ENCODE measurements around the gene P4HTM.
"Not testable (repeated sequence)": the region's sequence is repeated elsewhere in the genome, so short reads cannot be mapped to it uniquely, and the experiment has no call there.

The P4HTM gene

DNA sequence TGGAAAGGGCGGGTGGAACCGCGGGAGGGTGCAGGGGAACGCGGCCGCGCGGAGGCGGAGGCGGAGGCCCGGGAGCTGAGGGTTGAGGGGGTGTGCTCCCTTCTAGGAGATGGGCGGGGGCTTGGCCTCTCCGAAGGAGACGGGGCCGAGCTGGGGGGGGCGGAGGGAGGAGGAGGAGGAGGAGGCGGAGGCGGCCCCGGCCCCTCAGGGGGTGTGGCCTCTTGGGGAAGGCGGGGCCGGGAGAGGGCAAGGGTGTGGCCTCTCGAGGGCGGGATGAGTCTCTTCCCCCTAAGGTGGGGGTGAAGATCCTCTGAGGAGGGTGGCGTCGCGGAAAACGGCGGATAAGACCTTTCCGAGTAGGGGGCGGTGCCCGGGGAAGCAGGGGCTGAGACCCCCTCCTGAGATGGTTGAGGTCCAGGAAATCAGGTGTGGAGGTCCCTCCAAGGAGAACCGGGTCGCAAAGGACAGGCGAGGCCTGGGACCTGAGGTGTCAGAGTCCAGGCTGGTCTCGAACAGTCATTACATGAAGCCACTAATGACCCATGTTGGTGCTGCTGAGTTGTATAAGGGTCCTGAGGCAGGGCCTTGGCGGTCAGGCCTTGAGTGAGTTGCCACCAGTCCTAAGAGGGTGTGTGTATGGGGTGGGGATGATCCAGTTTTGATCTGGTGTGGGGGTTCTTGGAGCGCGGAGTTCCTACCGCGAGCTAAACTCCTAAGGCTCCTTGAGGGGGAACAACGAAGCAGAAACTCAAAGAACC is 17.9 kb downstream of the P4HTM start:
- H3K4me2 ChIP-seq: peak overlapping the region; percentile 48
- H2AFZ ChIP-seq (ENCODE audit: low read depth): peak overlapping the region; percentile 53
- peak overlapping the region; percentile 92 for H3K9ac ChIP-seq
- no peaks in the 10 kb centered on the region for H3K36me3 ChIP-seq (ENCODE audit: insufficient read depth)
- H4K20me1 ChIP-seq (ENCODE audit: insufficient read depth): no peaks in the 10 kb centered on the region
- H3K4me1 ChIP-seq (ENCODE audit: low read depth, poor library complexity, severe bottlenecking): peaks cover 13% of the 10 kb centered on the region
- H3K27me3 ChIP-seq (ENCODE audit: insufficient read depth, low read depth): no peaks in the 10 kb centered on the region
- 0 out of 2 replicates have a peak, but pooled peaks have one; percentile 3 for TF ChIP-seq CTCF (conservative IDR thresholded peaks at IDR 0.05; ENCODE audit: low read depth, low read length)
- peak overlapping the region; percentile 45 for H3K4me3 ChIP-seq (IDR thresholded peaks at IDR 0.05; ENCODE audit: insufficient read depth, low read depth, low read length)
- H3K27ac ChIP-seq: peak overlapping the region; percentile 89
- H3K79me2 ChIP-seq (ENCODE audit: insufficient read depth, low read depth): peaks cover 16% of the 10 kb centered on the region

- Histone ChIP-seq H3K79me2 (ENCODE audit: insufficient read depth, low read depth) (peaks cover 16% of the 10 kb centered on the region), H3K4me2 (peak overlapping the region; percentile 48; the same call in 1 of the 2 replicates), H3K4me1 (ENCODE audit: low read depth, poor library complexity, severe bottlenecking) (peaks cover 13% of the 10 kb centered on the region)
- H4K20me1 ChIP-seq (ENCODE audit: insufficient read depth); H3K4me3 ChIP-seq (IDR thresholded peaks at IDR 0.05; ENCODE audit: insufficient read depth, low read depth, low read length); H3K27ac ChIP-seq; H2AFZ ChIP-seq (ENCODE audit: low read depth); H3K27me3 ChIP-seq (ENCODE audit: insufficient read depth, low read depth); H3K9ac ChIP-seq; H3K36me3 ChIP-seq (ENCODE audit: insufficient read depth): not testable (repeated sequence)
These were observed 18.6 kb downstream of the P4HTM start for GRCh38 chr3:49008627-49009026.

DNA sequence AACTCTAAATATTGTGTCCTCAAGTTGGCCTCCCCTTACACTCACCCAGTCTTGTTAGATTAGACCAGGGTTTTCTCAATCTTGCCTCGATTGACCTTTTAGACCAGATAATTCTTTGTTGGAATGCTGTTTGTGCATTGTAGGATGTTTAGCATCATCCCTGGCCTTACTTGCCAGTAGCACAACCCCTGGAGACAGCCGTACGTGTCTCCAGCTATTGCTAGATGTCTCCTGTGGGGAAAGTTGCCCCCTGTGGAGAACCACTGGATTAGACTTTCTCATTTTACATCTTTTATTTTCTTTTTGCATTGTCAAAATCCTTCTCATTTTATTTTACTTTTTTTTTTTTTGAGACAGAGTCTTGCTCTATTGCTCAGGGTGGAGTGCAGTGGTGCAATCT is 19.4 kb downstream of the P4HTM start:
- Histone ChIP-seq H3K27me3 (ENCODE audit: insufficient read depth, low read depth) (no peaks in the 10 kb centered on the region), H3K27ac (no peak overlapping the region), H3K4me1 (ENCODE audit: low read depth, poor library complexity, severe bottlenecking) (peaks cover 13% of the 10 kb centered on the region), H3K79me2 (ENCODE audit: insufficient read depth, low read depth) (peaks cover 16% of the 10 kb centered on the region), H3K4me2 (no peak overlapping the region), H3K9ac (no peak overlapping the region), H4K20me1 (ENCODE audit: insufficient read depth) (no peaks in the 10 kb centered on the region), H2AFZ (ENCODE audit: low read depth) (no peak overlapping the region), H3K4me3 (IDR thresholded peaks at IDR 0.05; ENCODE audit: insufficient read depth, low read depth, low read length) (no peak overlapping the region), H3K36me3 (ENCODE audit: insufficient read depth) (no peaks in the 10 kb centered on the region)
- no peak for TF ChIP-seq CTCF (conservative IDR thresholded peaks at IDR 0.05; ENCODE audit: low read depth, low read length)

GRCh38 chr3:49012441-49013017 is 22.5 kb downstream of the P4HTM start:
- Histone ChIP-seq H3K36me3 (ENCODE audit: insufficient read depth) (no peaks in the 10 kb centered on the region), H3K79me2 (ENCODE audit: insufficient read depth, low read depth) (peaks cover 16% of the 10 kb centered on the region), H4K20me1 (ENCODE audit: insufficient read depth) (no peaks in the 10 kb centered on the region), H3K4me3 (IDR thresholded peaks at IDR 0.05; ENCODE audit: insufficient read depth, low read depth, low read length) (no peak overlapping the region), H3K27me3 (ENCODE audit: insufficient read depth, low read depth) (no peaks in the 10 kb centered on the region), H3K4me1 (ENCODE audit: low read depth, poor library complexity, severe bottlenecking) (peaks cover 12% of the 10 kb centered on the region), H2AFZ (ENCODE audit: low read depth) (no peak overlapping the region), H3K9ac (no peak overlapping the region), H3K27ac (no peak overlapping the region), H3K4me2 (no peak overlapping the region)
- TF ChIP-seq CTCF (conservative IDR thresholded peaks at IDR 0.05; ENCODE audit: low read depth, low read length): no peak
